Loucy (cell line): Measurements from ENCODE around the gene CLDN2.
"Not testable (repeated sequence)": the region's sequence is repeated elsewhere in the genome, so short reads cannot be mapped to it uniquely, and the experiment has no call there.

Experiments
- EZH2phosphoT487 ChIP-seq: fragments of 200-600 bp; IDR thresholded peaks from 2 replicates; pipeline ENCODE4 v1.6.1; 2018; ENCODE audit warnings: antibody characterized with exemption, mild to moderate bottlenecking, moderate library complexity, borderline replicate concordance
- TF ChIP-seq, protein P1 (sequence below): fragments of 200-600 bp; sonication (generic); conservative IDR thresholded peaks from 2 replicates; pipeline ENCODE4 v1.5.1; 2014; ENCODE audit warnings: mild to moderate bottlenecking, antibody characterized with exemption, low read length

DNA sequence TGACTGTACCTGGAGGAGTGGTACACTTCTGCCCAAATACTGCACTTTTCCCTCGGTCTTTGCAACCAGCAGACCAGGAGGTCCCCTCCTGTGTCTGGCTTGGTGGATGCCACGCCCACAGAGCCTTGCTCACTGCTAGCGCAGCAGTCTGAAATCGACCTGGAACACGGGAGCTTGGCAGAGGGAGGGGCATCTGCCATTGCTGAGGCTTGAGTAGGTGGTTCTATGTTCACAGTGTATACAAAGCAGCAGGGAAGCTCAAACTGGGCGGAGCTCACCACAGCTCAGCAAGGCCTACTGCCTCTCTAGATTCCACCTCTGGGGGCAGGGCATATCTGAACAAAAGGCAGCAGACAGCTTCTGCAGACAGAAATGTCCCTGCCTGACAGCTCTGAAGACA, 46.3 kb downstream of the CLDN2 start:
- TF ChIP-seq, protein P1, sequence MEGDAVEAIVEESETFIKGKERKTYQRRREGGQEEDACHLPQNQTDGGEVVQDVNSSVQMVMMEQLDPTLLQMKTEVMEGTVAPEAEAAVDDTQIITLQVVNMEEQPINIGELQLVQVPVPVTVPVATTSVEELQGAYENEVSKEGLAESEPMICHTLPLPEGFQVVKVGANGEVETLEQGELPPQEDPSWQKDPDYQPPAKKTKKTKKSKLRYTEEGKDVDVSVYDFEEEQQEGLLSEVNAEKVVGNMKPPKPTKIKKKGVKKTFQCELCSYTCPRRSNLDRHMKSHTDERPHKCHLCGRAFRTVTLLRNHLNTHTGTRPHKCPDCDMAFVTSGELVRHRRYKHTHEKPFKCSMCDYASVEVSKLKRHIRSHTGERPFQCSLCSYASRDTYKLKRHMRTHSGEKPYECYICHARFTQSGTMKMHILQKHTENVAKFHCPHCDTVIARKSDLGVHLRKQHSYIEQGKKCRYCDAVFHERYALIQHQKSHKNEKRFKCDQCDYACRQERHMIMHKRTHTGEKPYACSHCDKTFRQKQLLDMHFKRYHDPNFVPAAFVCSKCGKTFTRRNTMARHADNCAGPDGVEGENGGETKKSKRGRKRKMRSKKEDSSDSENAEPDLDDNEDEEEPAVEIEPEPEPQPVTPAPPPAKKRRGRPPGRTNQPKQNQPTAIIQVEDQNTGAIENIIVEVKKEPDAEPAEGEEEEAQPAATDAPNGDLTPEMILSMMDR = not testable (repeated sequence)
- TF ChIP-seq EZH2phosphoT487 = not testable (repeated sequence)
